NCI-H2171 treated with DMSO at 0.1 percent for 48 hours (cell line): ENCODE measurements around the gene TBC1D9B.
A peak's percentile ranks its signal among the peaks of the same experiment; 100 is the strongest.

Experiments
- DNase-seq: peaks from one replicate; lab custom pipeline; 2025; lab: John Stamatoyannopoulos, UW

The TBC1D9B gene

DNA sequence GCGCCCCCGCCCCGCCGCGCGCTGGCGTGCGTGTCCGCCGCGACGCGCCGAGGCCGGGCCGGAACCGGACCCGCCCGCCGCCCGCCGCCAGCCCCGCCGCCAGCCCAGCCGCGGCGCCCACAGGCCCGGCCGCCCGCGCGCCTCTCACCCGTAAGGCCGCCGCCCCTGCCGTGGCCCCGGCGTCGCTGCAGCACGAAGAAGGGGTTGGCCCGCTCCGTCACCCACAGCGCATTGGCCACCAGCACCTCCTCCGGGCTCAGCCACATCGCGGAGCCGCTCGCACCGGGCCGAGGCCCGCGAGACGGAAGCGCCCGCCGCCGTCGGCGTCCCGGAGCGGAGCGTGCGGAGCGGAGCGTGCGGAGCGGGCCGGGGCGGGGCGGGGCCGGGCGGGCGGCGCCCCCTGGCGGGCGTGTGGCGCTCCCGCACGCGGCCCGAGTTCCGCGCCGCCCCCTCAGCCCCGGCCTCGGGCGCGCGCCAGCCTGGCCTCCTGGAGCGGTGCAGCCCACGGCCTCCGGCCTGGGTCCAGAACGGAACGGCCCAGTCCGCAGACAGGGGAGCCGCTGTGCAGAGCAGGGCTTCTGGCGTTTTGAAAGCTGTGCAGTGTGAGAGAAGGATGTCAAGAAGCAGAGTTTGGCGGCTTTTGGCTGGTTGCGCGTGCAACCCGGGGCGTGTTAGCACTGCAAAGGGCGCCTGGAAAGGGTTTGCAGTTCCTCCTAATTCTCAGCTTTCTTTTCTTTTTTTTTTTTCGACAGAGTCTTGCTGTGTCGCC lies at the start of gene TBC1D9B:
TBC1D9B (minus strand) TSS at position 342 of the 769 bp plus-strand sequence; CDS start at position 266, 76 bp downstream.
- DNase-seq: peak; percentile 6

DNA sequence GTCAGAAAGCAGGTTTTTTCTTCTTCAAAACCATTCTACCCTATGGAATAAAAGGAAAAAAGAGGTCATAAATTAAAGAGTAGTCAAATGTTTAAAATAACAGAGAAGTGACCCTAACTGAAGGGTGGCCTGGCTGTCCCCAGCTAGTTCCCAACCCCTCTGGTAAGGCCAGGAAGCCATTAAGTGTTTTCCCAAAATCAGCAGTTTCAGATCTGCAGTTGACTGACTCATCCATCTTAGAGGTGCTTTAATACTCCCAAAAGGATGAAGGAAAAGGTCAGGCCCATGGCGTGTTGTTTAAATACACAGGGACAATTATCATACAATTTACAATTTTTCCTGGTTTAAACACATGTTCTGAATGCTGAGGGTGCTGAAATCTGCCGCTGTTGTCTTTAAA lies 47.9 kb upstream of the TBC1D9B start:
- no peak for DNase-seq

DNA sequence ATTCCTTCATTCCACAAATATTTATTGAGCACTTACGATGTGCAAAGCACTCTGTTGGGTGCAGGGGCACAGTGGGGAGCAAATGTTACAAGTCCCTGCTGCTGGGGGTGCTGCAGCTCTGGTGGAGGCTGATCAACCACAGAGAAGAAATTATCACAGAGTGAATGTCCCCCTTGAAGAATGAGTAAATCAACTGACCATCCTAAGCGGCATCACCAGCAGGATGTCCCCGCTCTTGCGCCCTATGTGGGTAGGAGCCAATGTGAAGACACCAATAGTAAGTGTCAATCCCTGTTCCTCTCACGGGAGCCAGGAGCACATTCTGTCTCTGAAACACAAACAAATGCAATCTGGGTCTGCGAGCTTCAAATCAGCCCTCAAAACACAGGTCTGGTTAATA lies 47.4 kb upstream of the TBC1D9B start:
- no peak for DNase-seq

DNA sequence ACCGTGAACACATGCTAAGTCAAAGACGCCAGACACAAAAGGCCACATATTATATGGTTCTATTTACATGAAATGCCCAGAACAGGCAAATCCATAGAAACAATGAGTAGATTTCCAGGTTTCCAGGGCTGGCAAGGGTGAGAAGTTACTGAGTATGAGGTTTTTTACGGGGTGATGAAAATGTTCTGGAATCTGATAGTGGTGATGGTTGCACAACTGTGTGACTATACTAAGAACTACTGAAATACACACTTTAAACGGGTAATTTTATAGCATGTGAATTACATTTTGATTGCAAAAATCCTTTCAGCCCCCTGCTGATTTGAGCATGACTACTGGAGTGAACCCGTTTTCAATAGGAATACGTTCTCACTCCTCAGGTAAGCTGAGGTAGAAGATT lies 46.7 kb upstream of the TBC1D9B start:
- DNase-seq: no peak

DNA sequence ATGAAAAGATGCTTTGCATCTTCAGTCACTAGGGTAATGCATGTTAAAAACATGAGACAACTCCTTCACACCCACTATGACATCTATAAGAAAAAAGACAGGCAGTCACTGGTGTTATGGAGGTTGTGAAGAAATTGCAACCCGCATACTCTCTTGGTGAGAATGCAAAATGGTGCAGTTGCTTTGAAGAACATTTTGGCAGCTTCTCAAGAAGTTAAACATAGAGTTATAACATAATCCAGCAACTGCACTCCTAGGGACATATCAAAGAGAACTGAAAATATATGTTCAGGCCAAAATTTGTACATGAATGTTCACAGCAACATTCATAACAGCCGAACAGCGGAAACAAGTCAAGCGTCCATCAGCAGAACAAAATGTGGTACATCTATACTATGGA lies 46.3 kb upstream of the TBC1D9B start:
- no peak for DNase-seq

DNA sequence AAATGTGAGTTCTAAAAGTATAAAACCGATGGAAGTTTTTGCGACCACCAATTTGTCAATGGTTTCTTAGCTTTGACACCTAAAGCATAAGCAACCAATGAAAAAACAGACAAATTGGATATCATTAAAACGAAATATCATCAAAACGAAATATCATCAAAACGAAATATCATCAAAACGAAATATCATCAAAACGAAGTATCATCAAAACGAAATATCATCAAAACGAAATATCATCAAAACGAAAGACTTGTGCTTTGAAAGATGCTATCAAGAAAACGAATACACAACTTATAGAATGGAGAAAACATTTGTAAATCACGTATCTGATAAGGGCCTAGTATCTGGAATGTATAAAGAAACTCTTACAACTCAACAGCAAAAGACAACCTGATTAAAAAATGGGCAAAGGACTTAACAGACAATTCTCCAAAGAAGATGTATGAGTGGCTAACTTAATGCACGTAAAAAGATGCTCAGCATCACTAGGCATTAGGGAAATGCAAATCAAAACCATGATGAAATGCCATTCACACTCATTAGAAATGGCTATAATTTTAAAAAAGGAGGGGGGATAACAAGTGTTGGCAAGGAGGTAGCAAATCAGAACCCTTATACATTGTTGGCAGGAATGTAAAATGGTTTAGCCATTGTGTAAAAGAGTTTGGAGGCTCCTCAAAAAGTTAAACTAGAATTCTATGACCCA lies 29.4 kb upstream of the TBC1D9B start:
- DNase-seq: no peak

DNA sequence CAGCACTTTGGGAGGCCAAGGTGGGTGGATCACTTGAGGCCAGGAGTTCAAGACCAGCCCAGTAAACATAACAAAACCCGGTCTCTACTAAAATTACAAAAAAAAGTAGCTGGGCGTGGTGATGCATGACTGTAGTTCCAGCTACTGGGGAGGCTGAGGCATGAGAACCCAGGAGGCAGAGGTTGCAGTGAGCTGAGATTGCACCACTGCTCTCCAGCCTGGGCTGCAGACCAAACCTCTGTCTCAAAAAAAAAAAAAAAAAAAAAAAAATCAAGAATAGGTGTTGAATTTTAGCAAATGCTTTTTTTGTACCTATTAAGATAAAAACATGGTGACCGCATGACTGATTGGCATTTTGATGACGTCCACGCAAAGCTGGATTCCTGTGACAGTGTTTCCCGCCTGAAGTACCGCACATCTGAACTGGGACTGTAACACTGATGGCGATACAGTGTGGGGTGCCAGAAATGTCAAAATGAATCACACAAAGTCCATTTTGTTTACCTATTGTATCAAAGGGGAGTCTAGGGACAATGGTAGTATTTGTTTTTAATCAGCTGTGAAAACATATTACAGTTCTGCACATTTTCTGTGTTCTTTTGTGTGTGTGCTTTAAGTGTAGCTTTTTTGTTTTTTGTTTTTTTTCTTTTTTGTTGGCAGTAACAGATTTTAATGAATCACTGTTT lies 23.2 kb upstream of the TBC1D9B start:
- DNase-seq: no peak

DNA sequence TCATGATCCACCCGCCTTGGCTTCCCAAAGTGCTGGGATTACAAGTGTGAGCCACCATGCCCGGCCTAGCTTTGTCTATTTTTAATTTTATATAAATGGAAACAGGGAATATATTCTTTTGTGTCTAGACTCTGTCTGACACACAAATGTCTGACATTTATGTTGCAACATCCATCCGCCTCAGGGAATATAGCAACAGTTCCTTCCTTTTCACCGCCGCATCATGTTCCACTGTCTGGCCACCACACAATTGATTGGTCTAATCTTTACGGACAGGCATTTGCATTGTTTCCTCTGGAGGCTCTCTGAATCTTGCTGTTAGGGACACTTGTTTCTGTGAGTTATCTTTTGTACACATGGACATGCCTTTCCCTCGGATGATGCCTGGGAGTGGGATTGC lies 20.1 kb upstream of the TBC1D9B start:
- DNase-seq: no peak

DNA sequence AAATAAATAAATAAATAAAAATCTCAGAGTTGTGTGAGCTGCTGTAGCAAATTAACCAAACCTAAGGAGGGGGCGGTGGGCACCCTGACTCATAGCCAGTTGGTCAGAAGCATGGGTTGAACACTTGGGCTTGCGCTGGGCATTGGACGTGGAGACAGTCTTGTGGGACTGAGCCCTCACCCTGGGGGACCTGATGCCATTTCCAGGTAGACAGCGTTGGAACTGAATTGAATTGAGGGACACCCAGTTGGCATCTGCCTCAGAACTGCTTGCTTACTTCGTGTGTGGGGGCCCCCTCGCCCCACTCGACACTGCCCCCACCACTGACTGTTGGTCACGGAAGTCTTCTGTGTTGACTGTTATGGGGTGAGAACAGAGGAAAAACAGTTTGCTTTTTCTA lies 19.0 kb upstream of the TBC1D9B start:
- DNase-seq: no peak

DNA sequence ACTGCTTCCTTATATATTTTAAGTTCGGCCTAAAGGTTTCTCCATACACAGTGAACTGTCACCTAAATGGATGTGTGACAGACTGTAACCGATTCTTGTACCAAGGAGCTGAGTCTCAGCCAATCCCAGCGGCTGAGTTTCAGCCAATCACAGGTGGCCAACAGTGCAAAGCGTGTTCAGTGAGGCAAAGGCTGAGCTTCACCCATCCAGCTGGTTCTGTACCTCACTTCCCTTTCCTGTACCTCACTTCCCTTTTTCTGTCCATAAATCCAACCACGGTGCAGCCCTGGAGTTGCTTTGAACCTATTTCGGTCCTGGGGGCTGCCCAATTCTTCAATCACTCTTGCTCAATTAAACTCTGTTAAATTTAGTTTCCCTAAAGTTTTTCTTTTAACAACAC lies 15.7 kb upstream of the TBC1D9B start:
- no peak for DNase-seq

DNA sequence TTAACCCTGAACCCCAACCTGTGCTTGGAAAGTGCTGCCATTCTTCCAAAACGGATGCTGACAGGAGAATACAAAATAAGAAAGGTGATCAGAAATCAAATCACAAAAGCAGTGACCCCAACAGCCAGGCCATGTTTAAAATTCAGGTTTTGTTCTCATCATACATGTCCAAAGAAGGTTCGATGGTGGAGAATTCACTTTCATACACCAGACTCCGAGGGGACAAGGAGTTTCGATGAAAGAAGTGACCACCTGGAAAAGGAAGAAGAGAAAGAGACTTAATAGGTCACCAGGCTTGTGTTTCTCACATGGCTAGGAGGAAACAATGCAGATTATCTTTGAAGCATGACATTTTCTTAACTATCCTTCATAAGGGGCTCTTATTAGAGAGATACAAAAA lies 12.5 kb upstream of the TBC1D9B start:
- DNase-seq: no peak

DNA sequence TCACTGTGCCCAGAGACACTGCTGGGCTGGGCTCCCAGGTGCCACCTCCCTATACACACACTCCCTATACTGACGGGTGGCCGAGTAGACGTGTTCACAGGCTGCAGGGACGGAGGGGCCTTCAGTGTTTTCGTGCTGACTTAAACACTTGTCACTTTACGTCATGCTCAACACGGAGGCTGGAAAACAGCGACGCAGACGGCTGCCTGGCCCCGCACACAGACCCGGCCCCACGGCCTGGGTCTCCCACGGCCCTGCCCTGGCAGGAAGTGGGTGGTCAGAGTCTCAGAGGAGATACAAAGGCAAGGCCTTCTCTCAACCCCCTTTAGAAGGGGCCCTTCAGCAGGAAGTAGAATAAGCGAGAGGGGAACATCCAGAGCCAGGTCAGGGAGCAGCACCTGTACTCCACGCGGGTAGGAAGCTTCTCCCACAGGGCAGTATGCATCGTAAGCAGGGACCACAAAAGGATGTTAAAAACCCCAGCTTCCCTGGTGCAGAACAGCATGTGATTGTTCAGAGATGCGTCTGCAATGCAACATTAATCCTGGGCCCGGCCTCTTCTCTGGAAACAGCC lies 11.9 kb upstream of the TBC1D9B start:
- DNase-seq: no peak

DNA sequence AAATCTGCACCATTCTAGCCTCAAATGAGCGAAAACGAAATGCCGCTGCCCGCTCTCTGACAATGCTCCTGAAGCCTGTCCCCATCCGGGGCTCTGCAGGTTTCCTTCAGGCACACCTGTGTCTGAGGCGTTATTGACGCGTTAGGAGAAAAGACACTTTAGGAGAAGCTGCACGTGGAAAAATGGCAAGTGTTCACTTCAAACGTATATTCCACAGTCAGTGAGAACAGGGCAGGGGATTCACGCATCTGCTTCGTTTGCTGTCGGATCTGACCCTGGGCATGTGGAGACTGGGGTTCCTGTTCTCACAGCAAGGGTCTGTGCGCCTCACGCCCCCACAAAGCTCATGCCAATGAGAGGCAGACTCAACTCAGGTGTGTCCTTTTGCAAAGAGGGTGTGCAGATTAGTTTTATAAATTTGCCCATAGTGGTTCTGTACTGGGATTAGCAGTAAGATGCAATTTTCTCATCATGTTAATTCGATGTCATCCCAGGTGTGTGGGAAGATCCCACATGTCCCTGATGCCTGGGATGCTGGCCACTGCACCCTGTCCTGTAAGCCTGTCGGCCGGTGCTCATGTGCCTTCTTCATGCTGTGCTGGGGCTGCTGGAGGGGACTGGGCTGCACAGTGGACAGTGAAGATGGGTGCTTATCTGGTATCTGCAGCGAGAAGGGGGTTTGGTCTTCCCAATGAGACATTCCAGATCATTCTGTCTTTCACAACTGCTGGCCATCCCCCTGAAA lies 11.2 kb upstream of the TBC1D9B start:
- DNase-seq: no peak

DNA sequence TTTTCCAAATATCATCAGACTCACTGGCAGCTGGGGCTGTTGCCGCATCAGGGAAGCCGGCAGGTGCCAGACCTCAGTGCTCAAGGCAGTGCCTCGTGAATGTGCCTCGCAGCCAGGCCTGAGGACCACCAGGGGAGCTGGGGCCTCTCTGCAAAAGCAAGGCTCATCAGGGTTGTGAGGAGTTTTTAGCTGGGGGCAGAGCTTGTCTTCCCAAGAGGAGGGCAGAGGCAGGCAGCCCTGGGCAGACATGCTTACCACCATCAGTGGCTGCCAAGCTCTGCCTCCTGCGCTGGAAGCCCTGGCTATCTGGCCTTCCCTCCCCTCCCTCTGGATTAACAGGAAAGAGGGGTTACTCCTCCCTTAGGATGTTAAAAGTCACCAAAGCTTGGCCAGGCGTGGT lies 8.8 kb upstream of the TBC1D9B start:
- DNase-seq: no peak

DNA sequence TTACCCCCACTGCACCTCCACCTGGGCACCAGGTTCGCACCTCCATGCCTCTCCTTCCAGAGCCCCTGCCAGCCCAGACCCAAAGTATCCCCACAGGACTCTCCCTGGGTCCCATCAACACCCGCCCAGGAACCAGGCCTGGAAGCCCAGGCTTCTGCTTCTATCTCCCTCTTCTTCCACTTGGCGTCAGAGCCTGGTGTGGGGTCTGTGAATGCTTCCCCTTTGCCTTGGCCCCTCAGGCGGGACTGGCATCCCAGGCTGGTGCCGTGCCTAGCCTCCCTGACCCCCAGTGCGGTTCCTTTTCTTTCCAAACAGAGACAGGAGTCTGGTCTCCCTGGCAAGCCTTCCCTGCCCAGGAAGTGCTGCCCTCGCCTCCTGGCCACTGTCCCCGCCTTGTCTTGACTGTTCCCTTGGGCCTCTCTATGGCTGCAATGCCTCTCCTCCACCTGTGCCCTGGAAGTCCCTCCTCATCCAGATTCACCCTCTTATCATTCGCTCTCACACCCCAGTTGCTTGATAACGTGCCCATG lies 7.8 kb upstream of the TBC1D9B start:
- no peak for DNase-seq

DNA sequence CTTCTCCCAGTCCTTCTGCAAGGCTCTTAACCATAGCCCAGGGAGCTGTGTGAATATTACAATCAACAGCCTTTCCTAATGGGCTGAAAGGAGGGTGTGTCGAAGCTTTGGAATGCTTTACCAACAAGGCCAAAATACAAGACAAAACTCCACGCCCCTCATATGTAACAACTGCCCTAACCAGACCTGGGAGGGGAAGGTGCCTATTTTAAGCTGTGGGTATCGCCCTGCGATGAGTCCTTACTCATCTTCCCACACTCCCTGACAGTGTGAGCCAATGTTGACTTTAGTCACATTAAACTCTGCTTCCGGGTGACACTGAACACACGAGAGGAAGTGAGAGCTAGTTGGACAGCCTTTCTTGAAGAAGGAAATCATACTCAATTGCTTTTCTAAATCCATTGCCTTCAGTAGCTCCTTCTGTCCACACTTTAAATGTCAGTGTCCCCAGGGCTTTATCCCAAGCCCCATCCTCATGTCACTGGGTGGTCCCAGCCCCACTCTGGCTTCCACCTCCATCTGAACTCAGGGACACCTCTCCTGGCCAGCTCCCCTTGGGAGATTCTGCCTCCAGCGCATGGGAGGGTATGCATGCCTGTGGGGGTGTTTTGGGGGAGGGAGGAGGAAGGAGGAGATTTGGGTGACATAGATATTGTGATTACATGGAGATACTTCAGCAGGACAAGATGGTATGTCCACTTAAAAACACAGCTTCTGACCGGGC lies 6.5 kb upstream of the TBC1D9B start:
- DNase-seq: no peak

DNA sequence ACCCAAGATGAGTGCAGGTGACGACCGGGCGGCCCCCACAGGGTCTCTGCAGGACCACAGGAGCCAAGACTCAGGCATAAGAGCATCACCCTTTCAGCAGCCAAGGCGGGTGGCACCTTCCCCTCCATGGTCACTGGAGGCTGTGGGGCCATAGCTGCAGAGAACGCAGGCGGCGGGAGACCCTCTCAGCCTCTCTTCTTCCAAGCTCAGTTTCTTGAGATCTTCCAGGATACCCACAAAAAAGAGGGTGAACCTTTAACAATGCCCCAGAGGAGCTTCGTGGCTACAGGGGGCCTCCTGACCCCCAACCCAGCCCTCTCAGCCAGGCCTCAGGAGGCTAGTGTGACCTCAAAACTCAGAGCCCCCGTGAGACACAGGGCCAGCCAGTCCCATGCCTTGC lies 5.8 kb upstream of the TBC1D9B start:
- no peak for DNase-seq

DNA sequence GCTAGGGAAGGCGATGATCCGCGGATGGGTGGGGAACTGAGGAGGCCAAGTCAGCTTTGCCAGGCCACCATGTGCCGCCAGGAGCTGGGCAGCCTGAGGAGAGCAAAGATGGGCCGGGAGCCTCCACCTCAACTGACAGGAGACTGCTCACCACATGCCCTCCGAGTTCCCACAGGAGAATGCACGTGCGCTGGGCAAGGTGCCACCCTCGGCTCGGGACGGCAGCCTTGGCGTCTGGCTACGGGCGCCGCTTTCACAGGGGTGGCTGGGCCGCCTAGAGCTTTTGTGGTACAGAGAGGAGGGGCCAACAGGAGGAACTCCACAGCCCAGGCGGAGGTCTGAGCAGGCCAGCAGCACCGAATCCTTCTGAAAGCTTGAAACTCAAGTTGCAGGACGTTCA lies 5.3 kb upstream of the TBC1D9B start:
- no peak for DNase-seq

DNA sequence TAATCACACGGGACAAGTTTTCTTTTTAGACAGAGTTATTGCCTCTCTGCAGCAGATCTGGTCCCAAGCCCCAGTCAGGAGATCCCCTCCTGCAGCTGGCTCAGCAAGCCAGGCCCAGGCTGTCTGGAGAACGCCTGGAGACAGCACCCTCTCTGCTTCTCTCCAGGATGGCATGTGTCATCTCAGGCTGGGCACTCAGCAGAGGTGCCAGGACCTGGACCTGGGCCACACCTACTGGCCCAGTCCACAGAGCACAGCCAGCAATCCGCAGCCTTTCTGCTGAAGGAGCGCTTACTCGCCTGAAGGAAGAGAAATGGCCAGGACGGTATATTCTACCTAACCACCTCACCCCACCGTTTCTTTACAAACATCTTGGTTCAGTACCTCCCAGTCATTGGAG lies 4.7 kb upstream of the TBC1D9B start:
- no peak for DNase-seq

DNA sequence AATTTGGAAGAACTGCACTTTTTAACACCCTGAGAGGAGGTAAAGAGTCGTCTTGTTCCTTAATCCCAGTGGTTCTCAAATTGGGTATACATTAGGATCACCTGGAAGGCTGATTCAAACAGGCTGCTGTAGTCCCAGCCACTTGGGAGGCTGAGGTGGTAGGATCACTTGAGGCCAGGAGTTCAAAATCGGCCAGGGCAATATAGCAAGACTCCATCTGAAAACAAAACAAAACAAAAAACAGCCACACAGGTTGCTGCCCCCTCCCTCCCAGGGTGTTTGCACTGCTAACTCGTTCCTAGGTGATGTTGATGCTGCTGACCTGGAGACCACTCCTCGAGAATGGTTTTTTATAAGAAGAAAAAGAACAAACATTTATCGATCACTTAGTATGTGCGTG lies 1.5 kb upstream of the TBC1D9B start:
- DNase-seq: no peak

DNA sequence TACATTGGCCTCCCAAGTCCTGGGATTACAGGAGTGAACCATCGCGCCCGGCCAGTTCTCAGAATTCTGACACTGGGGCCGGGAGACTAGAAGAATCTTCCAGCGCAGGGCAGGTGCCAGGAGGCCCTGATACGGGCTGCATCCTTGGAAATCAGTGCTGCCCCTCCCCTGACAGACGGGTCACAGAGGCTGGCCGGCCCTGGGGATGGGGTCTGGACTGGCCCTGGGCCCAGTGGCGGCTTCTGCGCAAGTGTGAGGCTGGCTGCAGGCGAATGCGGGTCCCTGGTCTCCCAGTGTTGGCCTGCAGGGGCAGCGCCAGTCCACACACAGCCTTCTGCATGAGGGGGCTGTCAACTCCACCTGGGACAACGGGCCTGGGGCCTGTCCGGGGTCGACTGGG lies 831 bp upstream of the TBC1D9B start:
- DNase-seq: no peak
